ENCODE measurements around the gene FADS6.
"Not testable (repeated sequence)": the region's sequence is repeated elsewhere in the genome, so short reads cannot be mapped to it uniquely, and the experiment has no call there.

The FADS6 gene

DNA sequence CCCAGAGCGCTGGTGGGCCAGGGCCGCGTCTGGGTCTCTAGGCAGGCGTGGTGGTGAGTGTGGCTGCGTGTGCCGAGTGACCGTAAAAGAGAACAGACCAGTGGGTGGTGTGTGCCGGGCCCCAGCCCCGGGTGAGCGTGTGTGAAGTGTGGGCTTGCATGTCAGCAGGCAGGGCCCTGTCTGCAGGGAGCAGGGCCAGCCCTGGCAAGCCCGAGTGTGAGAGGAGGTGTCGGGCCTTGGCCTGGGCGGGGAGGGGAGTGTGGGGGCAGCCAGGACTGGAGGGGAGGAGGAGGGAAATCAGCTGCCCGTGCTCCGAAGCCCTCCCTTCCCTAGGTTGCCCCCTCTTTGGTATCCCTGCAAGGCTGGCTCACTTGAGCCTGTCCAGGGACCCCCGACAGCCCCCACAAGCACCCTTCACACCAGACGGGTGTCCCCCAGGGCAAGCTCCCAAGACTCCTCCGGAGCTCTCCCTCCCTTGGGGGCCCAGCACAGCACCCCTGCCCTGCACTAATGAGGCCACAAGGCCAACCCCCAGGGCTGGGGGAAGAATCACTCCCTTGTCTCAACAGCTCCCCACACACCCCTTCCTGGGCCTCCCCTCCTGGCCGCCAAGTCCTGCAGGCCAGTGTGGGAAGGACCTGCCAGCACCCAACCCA is 27.7 kb upstream of the FADS6 start:
- no peak for DNase-seq (ENCODE audit: low read depth in 1 of 2, low spot score in 1 of 2)

GRCh38 chr17:74920642-74921025 is 27.2 kb upstream of the FADS6 start:
- no peak for DNase-seq (ENCODE audit: low read depth in 1 of 2, low spot score in 1 of 2)

DNA sequence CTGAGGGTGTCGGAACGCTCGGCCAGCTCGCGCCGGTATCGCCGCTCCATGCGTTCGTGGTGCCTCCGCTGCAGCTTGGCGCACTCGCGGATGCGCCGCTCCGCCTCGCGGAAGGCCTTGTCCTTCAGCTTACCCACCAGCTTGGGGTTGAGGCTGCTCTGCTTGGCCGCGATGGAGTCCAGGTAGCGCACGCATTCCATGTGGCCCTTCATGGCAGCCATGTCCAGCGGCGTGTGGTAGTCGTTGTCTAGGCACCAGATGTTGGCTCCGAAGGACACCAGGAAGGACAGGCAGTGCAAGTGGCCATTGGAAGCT is 26.8 kb upstream of the FADS6 start:
- no peak for DNase-seq (ENCODE audit: low read depth in 1 of 2, low spot score in 1 of 2)

GRCh38 chr17:74919440-74920305 is 26.2 kb upstream of the FADS6 start:
- DNase-seq (ENCODE audit: low read depth in 1 of 2, low spot score in 1 of 2), result no peak

DNA sequence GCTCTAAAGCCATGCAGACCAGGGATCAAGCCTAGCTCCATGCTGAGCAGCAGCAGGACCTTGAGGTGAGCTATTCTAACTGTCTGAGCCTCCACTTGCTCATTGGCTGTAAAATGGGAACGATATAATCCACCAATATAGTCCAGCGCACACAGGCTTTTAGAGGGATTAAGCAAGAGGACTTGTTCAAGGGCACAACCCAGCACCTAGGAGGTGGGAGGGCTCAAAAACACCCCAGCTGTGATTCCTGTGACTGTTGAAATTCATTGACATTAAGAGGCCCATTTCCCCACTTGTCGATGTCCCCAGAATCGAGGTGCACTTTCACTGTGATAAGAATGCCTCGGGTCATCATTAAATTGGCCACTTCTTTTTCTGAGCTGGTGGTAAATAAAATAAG is 25.5 kb upstream of the FADS6 start:
- DNase-seq (ENCODE audit: low read depth in 1 of 2, low spot score in 1 of 2), result no peak

GRCh38 chr17:74917430-74917829 is 24.0 kb upstream of the FADS6 start:
- no peak for DNase-seq (ENCODE audit: low read depth in 1 of 2, low spot score in 1 of 2)

DNA sequence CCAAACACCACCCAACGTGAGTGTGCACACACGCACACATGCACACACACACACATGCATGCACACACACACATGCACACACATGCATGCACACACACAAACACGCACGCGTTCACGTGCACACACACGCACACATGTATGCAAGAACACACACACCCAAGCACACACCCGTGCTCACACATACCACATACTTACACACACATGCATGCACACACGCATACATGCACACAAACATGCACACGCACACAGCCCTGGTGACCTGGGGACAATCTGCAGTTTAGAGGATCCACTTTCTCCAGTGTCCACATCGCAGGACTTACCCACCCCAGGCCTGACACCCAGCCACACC is 23.4 kb upstream of the FADS6 start:
- DNase-seq (ENCODE audit: low read depth in 1 of 2, low spot score in 1 of 2), result no peak

GRCh38 chr17:74916136-74916850 is 22.9 kb upstream of the FADS6 start:
- DNase-seq (ENCODE audit: low read depth in 1 of 2, low spot score in 1 of 2), result no peak

GRCh38 chr17:74911423-74911822 is 18.0 kb upstream of the FADS6 start:
- not testable (repeated sequence) for DNase-seq (ENCODE audit: low read depth in 1 of 2, low spot score in 1 of 2)

GRCh38 chr17:74909097-74909496 is 15.7 kb upstream of the FADS6 start:
- DNase-seq (ENCODE audit: low read depth in 1 of 2, low spot score in 1 of 2), result not testable (repeated sequence)

DNA sequence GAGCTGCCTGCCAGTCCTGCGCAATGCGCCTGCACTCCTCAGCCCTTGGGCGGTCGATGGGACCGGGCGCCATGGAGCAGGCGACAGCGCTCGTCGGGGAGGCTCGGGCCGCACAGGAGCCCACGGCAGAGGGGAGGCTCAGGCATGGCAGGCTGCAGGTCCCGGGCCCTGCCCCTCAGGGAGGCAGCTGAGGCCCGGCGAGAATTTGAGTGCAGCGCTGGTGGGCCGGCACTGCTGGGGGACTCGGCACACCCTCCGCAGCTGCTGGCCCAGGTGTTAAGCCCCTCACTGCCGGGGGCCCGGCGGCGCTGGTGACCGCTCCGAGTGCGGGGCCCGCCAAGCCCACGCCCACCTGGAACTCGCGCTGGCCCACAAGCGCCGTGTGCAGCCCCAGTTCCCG is 13.6 kb upstream of the FADS6 start:
- no peak for DNase-seq (ENCODE audit: low read depth in 1 of 2, low spot score in 1 of 2)

GRCh38 chr17:74906214-74906793 is 12.9 kb upstream of the FADS6 start:
- DNase-seq (ENCODE audit: low read depth in 1 of 2, low spot score in 1 of 2), result not testable (repeated sequence)

DNA sequence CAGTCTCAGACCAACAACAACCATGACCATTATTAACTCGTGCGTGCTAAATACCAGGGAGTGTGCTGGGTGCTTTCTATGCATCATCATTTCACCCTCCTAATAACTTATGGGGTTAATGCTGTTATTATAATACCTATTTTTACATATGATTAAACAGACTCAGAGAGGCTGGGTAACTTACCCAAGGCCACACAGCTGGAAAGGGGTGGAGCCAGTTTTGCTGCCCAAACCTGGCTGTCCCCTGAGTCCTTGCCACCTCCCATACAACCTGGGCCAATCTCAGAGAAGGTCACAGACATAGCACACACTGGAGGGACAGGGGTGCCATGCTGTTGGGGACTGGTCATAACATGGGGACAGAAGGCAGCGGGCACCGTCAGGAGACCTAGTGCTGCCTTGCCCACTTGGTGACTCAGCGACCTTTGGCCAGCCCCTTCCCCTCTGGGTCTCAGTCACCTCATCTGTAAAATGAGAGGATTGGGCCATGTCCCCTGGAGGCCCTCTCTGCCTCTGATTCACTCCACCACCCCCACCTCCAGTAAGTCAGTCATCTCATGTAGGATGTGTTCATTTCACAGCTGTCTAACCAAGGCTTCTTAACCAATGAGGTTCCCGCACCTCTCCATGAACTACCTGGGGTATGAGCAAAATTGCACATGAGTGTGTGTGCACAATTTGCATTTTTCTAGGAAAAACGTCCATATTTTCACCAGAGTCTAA is 11.4 kb upstream of the FADS6 start:
- DNase-seq (ENCODE audit: low read depth in 1 of 2, low spot score in 1 of 2), result no peak

GRCh38 chr17:74903671-74904070 is 10.2 kb upstream of the FADS6 start:
- DNase-seq (ENCODE audit: low read depth in 1 of 2, low spot score in 1 of 2), result no peak

DNA sequence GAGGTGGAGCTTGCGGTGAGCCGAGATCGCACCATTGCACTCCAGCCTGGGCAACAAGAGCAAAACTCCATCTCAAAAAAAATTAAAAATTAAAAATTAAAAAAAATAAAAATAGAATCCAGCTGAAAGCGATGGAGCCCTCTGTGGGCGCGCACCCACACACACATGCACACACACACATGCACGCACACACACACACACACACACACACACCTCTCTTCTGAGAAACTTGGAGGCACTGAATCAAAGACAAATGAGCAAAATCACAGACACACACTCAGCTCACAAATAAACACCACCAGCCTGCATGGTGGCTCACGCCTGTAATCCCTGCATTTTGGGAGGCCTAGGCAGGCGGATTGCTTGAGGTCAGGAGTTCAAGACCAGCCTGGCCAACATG is 9.6 kb upstream of the FADS6 start:
- no peak for DNase-seq (ENCODE audit: low read depth in 1 of 2, low spot score in 1 of 2)

DNA sequence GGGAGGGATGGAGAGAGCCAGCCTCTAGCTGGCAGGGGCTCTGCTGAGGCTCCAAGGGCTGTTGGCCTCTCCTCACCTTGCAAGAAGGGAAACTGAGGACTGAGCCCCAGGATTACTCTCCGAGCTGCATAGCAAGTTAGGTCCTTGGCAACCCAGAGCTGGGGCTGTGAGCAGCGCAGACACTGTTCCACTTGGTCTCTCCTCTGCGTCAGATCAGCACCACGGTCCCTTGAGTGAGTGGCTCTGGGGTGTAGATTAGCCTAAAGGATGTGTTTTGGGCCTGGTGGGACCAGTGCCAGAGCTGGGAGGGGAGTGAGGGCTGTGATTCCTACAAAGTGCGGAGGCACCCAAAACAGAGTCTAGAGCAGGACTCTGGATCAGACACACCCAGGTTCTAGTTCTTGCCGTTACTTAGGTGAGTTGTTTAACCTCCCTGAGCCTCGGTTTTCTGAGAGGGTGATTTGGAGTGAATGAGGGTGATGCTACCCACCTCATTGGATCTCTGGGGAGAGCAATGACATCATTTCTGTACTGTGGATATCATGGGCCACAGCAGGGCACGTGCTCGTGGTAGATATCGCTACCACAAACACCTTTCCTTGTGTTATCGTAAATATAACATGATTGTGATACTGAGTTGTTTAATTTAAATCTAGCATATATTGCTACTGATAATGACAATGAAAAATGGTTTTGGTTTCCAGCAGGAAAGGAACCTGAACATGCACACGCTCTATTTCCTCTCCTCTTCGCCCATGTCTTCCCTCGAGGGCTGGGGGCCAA is 8.1 kb upstream of the FADS6 start:
- no peak for DNase-seq (ENCODE audit: low read depth in 1 of 2, low spot score in 1 of 2)

- no peak for DNase-seq (ENCODE audit: low read depth in 1 of 2, low spot score in 1 of 2)
These were observed 6.8 kb upstream of the FADS6 start for GRCh38 chr17:74900208-74900607.

- DNase-seq (ENCODE audit: low read depth in 1 of 2, low spot score in 1 of 2), result no peak
These were observed 5.0 kb upstream of the FADS6 start for GRCh38 chr17:74898376-74898946.

- DNase-seq (ENCODE audit: low read depth in 1 of 2, low spot score in 1 of 2), result no peak
These were observed 671 bp upstream of the FADS6 start for GRCh38 chr17:74893936-74894671.

Data from stimulated activated CD4-positive, alpha-beta T cell treated with anti-CD3 and anti-CD28 coated beads, Interleukin-15, amount 100 ng/mL, for 1 hour (primary cell).